Activated CD8-positive, alpha-beta memory T cell treated with anti-CD3 and anti-CD28 coated beads, Interleukin-2, amount 50 U/mL, for 1 hour (primary cell): Measurements from ENCODE around the gene HNF4A.
"Not testable (repeated sequence)": the region's sequence is repeated elsewhere in the genome, so short reads cannot be mapped to it uniquely, and the experiment has no call there.

Experiments
- DNase-seq: peaks from one replicate; pipeline ENCODE4 v3.0.0-alpha.2; 2020; ENCODE audit errors: extremely low read depth

Gene HNF4A

DNA sequence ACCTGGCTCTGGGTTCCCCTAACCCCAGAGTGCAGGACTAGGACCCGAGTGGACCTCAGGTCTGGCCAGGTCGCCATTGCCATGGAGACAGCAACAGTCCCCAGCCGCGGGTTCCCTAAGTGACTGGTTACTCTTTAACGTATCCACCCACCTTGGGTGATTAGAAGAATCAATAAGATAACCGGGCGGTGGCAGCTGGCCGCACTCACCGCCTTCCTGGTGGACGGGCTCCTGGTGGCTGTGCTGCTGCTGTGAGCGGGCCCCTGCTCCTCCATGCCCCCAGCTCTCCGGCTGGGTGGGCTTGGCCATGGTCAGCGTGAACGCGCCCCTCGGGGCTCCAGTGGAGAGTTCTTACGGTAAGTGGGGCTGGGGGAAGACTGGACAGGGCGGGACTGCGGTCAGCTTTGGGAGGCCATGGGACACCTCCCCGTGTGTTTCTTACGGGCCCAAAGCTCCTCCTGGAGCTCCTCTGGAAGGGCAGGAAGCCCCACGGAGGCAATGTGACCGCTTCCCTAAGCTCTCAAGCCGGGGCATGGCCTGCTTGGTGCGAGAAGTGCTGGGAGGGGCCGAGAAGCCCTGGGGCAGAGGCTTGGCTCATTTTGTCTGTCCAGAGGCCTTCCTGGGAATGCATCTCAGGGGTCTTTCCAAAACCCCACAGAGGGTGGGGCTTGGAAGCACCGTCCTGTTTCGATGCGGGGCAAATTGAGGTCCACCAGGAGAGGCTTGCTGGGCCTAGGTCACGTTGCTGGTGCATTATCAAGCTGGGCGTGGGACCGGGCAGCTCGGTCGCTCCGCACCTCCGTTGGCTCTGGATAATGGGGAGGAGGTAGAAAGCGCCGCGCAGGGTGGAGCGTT is at the start of gene HNF4A:
TSS of gene HNF4A (plus strand) at position 202 of the 855 bp plus-strand sequence. CDS start at position 308, 106 bp downstream.
- no peak for DNase-seq

DNA sequence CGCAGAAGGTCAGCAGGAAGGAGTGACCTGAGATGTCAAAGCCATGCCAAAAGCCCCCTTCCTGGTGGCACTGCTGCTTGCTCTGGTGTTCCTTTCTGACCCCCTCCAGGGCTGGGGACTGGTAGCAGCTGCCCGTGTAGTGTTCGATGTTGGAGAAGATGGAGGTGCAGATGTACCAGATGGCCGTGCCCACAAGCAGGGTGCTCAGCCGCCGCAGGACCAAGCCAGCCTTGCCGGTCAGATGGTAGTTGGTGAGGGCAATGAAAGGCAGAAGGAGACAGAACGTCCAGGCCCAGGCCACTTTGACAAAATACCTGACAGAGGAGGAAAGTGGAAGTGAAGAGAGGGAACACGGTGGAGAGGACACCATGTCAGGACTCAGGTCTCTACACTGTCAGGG is 48.6 kb upstream of the HNF4A start:
- no peak for DNase-seq

DNA sequence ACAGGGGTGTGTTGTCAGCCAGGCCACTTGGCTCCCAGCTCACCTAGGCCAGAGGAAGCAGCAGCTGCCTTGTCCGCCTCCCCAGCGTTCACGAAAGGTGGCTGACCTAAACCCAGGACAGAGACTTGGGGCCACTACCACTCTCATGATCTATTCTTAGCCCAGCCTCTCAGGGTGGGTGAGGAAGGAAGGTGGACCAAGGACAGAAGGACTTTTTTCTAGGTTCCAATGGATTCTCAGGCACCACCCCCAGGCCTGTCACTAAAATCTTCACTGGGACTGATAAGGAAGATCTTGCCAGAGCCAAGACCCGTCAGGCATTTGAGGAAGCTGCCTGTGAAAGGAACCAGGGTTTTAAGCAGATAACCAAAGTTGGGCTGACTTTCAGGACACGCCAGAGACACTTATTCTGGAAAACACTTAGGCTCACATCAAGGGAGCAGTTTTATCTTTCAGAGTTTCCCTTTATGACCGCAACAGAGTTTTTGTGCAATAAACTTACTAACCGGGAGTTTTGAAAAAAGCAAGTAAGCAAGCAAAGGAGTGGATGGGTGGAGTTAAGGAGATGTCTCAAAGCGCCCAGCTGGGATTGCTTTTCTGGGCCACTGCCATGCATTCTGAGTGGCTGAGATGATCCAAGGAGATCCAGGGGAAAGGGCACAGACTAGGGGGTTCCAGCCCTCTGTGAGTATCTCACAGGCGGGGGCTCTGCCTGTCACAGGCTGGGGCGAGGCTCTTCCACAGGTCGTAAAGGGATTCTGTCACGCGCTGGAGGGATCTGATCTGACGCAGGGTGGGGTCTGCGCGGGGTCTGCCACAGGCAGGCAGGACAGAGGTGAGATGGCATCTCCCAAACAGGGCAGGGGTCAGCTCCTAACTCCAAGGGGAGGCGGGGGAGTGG is 45.5 kb upstream of the HNF4A start:
- no peak for DNase-seq

DNA sequence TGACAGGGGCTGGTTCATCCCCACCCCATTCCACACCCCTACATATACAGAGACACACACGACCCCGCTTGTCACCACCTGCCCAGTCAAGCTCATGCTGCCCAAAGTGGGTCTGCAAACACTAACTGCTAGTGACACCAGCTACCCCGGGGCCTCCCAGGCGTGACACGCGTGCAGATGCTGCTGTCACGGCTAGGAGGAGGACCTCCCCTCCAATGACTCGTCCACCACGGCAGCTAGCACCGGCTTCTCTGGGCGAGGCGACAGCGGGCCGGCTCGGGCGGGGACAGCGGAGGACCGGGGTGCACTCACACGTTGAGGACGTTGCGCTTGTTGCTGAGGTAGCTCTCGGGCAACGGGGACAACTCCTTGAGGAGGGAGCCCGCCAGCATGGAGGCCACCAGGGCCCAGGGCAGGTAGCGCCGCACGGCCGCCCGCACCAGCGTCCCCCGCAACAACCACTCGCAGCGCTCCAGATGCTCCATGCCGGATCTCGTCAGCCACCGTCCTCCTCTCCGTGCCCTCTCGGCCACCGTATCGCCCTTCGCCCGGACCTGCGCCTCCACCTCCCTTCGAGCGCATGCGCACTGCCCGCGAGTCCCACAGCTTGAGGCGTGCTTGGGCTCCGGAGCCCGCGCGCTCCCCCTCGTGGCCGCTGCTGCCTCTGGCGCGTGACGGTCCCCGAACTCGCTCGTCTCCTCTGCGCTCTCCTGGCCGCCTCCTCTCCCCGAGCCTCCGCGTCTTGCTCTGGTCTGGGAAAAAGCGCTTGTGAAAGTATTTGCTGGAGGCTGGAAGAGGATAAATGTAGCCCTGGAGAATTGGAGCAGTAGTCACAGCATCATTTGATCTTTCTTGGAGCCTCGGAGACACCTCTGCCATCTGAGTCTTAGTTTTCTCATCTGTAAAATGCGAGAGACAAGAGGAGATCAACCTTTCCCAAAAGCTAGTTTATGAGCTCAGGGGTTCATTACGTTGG is 44.5 kb upstream of the HNF4A start, which contains the start of gene FITM2:
TSS of gene FITM2 (minus strand) at position 539 of the 976 bp plus-strand sequence. CDS start at position 485, 54 bp downstream.
- peak; percentile 95 for DNase-seq

DNA sequence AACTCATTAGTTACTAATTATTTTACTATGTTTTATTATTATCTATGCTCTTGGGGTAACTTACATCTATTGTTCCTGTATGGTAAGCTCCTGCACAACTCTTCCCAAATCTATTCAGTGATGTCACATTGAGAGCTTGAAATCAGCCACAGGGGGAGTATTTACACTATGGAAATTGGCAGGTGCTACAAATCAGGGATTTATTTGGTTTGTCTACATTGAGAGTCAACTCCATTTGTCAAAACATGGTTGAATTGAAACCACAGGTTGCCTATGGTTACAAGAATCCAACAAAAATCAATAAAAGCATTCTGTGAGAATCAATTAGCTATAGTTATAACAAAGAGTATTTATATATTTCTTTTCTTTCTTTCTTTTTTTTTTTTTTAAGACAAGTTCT is 40.6 kb upstream of the HNF4A start:
- no peak for DNase-seq

DNA sequence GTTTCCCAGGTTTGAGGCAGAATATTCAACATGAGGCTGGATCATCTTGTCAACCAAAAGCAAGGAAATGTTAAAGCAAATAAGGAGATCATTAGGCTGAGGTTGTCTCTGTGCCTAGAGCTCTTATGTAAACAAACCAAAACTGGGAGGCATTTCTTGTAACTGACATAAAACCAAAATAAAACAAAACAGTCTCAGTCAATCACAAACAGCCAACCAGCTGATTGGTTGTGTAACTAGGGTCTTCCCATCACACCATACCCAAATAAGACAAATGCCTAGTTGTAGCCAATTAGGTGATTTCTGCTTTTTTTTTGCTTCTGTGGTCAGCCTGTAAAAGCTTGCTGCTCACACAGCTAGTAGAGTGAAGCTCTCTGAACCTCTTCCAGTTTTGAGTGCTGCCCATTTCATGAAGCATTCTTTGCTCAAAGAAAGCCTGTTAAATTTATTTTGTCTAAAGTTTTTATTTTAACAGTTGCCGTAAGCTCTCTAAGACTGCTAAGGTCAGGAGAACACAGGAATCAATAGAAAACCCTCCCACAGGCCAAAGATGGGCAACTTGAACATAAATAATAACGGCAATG is 35.6 kb upstream of the HNF4A start:
- no peak for DNase-seq

DNA sequence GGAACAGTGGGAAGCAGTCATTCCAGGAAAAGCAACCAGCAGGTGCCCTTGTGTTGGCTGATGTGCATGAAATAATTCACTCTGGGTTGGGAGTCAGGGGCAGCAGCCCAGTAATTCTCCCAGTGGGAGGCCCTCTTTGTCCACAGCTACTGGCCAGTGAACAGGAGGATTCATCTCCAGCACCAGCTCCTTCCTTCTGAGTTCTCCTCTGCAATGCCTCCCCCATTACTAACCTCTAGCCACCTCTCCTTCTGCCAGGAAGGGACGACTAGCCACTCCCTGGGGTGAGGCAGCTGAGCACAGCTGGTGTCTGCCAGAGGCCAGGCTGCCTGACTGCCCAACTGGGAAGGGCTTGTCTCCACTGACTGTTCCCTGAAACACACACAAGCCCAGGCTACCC is 31.2 kb upstream of the HNF4A start:
- DNase-seq, result no peak

DNA sequence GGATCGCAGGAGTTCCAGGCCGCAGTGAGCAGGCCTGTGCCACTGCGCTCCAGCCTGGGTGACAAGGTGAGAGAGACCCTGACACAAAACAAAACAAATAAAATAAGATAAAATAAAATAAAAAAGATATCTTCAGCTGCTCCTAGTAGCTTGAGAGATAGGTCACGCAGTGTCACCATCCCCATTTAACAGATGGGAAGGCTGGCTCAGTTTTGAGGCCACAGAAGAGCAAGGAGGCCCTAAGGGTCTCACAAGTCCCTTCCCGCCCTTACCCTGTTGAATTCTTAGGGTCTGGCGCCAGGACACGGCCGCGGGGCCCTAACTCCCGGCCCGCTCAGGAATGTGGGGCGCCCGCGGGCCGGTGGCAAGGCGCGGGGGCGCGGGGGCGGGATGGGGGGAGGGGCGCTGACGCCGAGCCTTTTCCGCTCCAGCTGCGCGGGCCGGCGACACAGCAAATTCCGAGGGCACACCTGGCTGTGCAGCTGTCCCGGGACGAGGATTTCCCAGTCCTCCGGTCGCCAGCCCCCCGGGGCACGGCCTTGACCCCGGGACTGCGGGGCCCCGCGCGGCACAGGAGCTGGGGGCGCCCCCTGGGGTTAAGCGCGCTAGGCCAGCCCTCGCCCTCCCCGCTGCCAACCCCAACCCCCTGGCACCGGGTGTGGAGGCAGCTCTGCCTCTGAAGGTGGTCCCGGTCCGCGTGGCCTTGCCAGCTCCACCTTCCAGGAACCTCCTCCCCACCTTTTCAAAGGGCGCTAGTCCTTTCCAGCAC is 28.9 kb upstream of the HNF4A start:
- DNase-seq, result no peak

DNA sequence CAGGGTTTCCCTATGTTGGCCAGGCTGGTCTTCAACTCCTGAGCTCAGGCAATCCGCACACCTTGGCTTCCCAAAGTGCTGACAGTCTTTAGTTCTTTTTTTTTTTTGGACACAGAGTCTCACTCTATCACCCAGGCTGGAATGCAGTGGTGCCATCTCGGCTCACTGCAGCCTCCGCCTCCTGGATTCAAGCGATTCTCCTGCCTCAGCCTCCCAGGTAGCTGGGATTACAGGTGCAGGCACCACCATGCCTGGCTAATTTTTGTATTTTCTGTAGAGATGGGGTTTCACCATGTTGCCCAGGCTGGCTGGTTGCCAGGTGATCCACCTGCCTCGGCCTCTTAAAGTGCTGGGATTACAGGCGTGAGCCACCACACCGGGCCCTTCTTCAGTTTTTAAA is 27.8 kb upstream of the HNF4A start:
- DNase-seq, result not testable (repeated sequence)

DNA sequence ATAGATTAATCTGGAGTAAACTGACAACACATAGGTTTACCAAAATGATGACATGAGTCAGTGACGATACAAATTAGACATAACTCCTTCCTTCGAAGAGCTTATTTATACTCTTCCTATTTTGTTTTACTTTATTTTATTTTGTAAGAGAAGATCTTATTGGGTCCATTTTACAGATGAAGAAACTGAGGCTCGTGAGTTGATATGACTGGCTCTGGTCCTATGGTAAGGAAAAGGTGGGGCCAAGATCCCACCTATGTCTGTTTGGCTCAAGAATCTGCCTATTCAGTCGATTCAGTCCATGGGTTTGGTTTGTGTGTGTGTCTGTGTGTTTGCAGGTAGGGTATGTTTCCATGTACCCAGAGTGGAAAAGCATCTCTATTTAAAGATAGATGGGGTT is 27.1 kb upstream of the HNF4A start:
- DNase-seq, result no peak

DNA sequence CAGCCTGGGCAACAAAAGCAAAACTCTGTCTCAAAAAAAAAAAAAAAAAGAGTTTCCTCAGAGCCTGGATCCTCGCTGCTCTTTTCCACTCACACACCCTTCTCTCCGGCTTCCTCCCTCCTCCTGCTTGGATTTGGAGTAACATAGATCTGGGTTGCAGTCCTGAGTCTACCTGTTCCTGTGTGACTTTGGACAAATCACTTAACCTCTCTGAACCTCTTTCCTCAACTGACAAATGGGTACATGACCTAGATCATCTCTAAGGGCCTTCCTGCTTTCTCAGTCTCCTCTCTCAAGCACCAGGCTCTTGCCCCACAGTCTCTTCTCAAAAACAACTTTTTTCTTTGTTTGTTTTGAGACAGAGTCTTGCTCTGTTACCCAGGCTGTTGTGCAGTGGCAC is 24.3 kb upstream of the HNF4A start:
- DNase-seq, result no peak

DNA sequence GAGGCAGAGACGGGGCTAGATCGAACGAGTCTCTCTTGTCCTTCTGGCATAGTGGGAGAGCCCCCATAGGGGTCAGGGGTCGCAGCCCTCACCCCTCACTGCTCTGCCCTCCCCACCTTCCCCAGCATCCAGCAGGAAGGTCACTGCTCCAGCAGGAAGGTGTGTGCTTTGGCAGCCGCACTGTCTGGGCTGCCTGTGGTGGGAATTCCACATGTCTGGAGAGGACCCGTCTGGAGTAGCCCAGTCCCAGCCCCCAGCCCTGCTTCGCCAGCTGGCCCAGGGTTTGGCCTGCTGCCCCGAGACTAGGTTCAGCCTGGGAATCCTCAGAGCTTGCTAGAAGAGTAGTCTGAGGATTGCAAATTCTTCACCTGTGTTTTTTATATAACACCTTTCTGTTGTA is 21.2 kb upstream of the HNF4A start:
- no peak for DNase-seq

DNA sequence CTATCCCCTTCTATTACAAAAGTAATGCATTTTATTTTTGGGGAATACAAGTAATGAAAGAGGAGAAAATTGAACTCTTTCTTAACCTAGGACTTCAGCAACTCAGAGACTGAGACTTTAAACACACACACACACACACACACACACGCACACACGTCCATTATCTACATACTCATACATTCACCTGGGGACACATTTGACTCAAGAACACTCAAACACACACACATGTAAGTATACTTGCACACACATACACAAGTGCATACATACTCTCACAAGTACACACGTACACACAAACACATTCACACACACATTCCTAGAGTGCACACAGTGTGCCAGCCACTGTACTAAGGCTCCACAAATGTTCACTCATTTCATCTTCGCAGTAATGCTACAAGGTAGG is 20.8 kb upstream of the HNF4A start:
- DNase-seq, result no peak

DNA sequence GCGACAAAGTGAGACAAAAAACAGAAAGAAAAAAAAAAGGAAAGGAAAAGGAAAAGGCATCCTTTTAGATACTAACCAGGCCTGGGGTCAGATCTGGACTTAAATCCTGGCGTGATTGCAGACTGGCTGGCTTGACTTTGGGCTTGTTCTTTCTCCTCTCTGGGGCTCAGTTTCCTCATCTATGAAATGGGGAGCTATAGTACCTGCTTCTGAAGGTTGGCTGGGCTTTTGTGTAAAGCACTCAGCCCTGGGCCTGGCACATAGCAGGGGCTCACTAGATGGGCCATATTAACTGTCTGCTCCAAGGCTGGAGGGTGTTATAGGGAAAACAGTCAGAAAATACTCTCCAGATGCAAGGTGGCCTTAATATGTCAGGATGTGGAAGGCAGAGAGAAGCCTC is 19.8 kb upstream of the HNF4A start:
- no peak for DNase-seq

DNA sequence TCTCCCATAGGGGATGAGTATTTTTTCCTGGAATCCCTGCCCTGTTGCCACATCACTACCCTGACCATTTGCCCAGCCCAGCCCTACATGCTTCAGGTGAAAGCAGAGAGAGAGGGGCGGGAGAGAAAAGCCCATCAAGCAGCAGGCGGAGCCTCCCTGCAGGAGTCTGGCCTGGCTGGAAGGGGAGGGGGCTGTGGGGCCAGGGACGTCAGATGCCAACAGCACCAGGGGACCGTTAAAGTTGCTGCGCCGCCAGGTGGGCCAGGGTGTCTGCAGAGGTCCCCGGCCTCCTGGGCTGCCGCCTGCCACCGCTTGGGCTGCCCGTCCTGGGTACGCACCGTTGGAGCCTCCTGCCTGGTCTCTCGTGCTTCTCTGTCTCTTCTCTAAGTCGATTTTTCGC is 19.4 kb upstream of the HNF4A start:
- no peak for DNase-seq

DNA sequence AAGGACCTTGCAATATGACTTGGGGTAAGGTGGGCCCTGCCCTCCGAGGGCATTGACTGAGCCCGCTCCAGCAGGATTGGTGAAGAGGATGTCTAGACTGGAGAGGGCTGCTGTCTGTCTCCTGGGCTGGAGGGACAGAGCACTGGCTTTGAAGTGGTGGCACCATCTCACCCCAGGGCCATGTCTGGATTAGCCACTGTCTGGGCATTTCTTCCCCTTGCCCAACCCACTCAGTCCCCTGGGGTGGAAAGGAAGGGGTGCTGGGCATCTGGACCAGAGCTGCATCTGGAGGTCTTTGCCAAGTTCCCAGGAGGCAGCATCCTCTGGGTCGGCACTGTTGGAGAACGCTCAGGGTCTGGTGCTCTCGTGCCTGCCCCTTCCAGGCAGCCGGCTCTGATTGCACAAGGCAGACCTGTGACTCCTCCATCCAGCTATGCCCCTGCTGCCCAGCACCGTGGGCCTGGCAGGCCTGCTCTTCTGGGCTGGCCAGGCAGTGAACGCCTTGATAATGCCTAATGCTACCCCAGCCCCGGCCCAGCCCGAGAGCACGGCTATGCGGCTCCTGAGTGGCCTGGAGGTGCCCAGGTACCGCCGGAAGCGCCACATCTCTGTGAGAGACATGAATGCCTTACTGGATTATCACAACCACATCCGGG is 18.6 kb upstream of the HNF4A start, which contains the start of gene R3HDML:
TSS of gene R3HDML (plus strand) at position 319 of the 656 bp plus-strand sequence. CDS start at position 434, 115 bp downstream.
- DNase-seq, result no peak

DNA sequence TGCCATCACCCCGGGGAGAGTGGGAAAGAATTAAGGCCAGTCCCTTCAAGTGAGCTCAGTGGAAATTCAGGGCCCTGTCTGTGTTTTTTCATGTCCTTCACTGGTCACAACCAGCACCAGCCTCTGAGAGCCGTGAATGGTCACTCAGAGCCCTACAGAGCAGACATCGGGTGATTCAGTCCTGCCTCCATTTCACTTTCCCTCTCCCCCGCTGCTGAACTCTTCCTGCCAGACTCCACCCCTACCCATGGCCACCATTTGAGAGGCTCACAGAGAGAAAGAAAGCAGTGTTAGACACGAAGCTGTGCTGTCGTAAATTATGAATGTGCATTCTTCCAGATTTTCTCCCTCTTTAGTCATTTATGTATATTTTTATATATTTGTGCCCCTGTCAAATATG is 13.3 kb upstream of the HNF4A start:
- DNase-seq, result no peak

DNA sequence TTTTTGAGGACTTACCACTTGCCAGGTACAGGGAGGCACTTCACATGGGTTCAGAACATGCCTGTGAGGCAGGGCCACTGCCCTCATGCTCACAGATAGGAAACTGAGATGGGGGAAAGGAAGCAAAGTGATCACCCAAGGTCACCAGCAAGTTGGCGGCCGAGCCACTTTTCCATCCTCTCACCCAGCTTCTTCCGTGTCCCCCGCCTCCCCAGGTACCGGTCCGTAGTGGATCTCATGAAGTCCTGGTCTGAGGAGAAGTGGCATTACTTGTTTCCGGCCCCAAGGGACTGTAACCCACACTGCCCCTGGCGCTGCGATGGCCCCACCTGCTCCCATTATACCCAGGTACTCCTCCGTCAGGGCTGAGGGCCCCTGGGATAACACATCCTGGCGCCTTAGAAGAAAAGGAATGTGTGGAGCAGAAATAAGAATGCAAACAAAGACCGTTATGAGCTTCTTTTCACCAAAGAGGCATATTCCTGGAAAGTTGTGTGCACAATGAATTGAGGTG is 12.3 kb upstream of the HNF4A start:
- DNase-seq, result no peak

DNA sequence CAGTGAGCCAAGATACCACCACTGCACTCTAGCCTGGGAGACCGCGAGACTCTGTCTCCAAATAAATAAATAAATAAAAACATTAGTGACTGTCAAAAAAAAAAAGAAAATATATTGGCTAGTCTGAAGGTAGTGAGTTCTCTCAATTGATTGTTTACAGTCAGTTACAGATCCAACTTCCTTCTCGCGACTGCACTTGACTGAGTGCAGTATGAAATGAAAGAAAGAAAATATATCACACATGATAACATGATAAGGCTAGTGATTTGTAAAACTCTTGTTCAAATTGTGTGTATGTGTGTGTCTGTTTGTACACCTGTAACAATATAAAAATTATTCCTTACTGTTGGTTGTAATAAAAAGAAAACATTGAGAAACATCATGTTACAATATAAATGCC is 10.8 kb upstream of the HNF4A start:
- DNase-seq, result no peak
